Panc1 (cell line): ENCODE results near the gene ANKRD61. TPM values are rescaled to one million over a fixed set of nuclear protein-coding genes. Genes with fewer than 3 reads are reported as not detected.

ENCODE experiments used
- ATAC-seq: fragments of 200-7000 bp; cut with Tn5 transposase; 2 replicates; pipeline ENCODE4 v1.9.1; 2020; ENCODE audit warnings: mild to moderate bottlenecking, moderate library complexity
- BruUV-seq: library from RNA; stranded (reverse); fragments of 400-500 nt; replicated peaks from 2 replicates; lab custom pipeline; 2021; lab: Mats Ljungman, UMichigan
- CTCF ChIA-PET: fragments of 300-600 bp; sonication (Branson Sonifier 250); formaldehyde crosslinking; loops from one replicate; lab custom pipeline; 2022; ENCODE audit warnings: antibody characterized with exemption; lab: Charles Lee
- POLR2A ChIA-PET: fragments of 300-600 bp; sonication (Branson Sonifier 250); formaldehyde crosslinking; loops from one replicate; lab custom pipeline; 2022; ENCODE audit warnings: antibody characterized with exemption; lab: Charles Lee
- DNase-seq: peaks from one replicate; pipeline ENCODE4 v3.0.0-alpha.2; 2010; ENCODE audit warnings: low read depth, low spot score
- H3K27ac ChIP-seq: 2 replicates; pipeline ENCODE4 v1.5.1; 2011; ENCODE audit warnings: mild to moderate bottlenecking, low read length, inconsistent platforms
- H3K27me3 ChIP-seq: fragments of 200-500 bp; sonication (Bioruptor generic); 2 replicates; pipeline ENCODE4 v1.6.0; 2014; ENCODE audit warnings: low read length, inconsistent platforms; ENCODE audit not compliant: control insufficient read depth, insufficient read depth
- H3K36me3 ChIP-seq: fragments of 200-500 bp; sonication (Bioruptor generic); 2 replicates; pipeline ENCODE4 v1.5.1; 2014; ENCODE audit warnings: inconsistent platforms, mild to moderate bottlenecking, low read length, moderate library complexity; ENCODE audit not compliant: control insufficient read depth, insufficient read depth
- H3K4me1 ChIP-seq: 2 replicates; pipeline ENCODE4 v1.5.1; 2011; ENCODE audit warnings: inconsistent platforms, mild to moderate bottlenecking, low read length, moderate library complexity; ENCODE audit not compliant: control insufficient read depth, insufficient read depth
- H3K4me3 ChIP-seq, 2 experiments: 2 replicates each; pipeline ENCODE4 v1.5.1; 2011 to 2012; ENCODE audit warnings: low read depth in 2 of 2, low read length in 2 of 2, mild to moderate bottlenecking in 2 of 2, inconsistent platforms in 1 of 2, moderate library complexity in 1 of 2
- H3K9me3 ChIP-seq: fragments of 200-500 bp; sonication (Bioruptor generic); 2 replicates; pipeline ENCODE4 v1.5.1; 2014; ENCODE audit warnings: low read depth, mild to moderate bottlenecking, inconsistent platforms, low read length, moderate library complexity; ENCODE audit not compliant: control insufficient read depth, insufficient read depth
- POLR2AphosphoS5 ChIP-seq: IDR thresholded peaks from 2 replicates; pipeline ENCODE4 v1.6.1; 2012; ENCODE audit warnings: mild to moderate bottlenecking, low read depth, low read length, moderate library complexity
- SIN3A ChIP-seq: IDR thresholded peaks from 2 replicates; pipeline ENCODE4 v1.6.1; 2012; ENCODE audit warnings: low read depth, mild to moderate bottlenecking, low read length, moderate library complexity, borderline replicate concordance; ENCODE audit not compliant: insufficient read depth
- TCF7L2 ChIP-seq: IDR thresholded peaks from 2 replicates; pipeline ENCODE4 v1.6.1; 2011; ENCODE audit warnings: mild to moderate bottlenecking, low read depth, low read length, inconsistent platforms
- in situ Hi-C: cut with HindIII; loops from 2 replicates; pipeline ENCODE4 v1.10.0; 2016; ENCODE audit warnings: low sequenced_read_pairs, low pct_unique_long_range_greater_than_20kb
- intact Hi-C: fragments of 100-400 bp; cut with micrococcal nuclease; formaldehyde crosslinking; loops from one replicate; pipeline ENCODE4 v1.10.0; 2022; ENCODE audit not compliant: unreplicated experiment
- total RNA-seq: library from RNA; stranded (reverse); gene quantifications from one replicate; pipeline ENCODE4 v1.2.1, GENCODE V29; 2021; ENCODE audit not compliant: unreplicated experiment
- TF ChIP-seq, protein P1 (sequence below), 2 experiments: IDR thresholded peaks; 2 replicates each; pipeline ENCODE4 v1.6.1; 2011 to 2012; ENCODE audit warnings: low read depth in 2 of 2, control low read depth in 1 of 2, low read length in 1 of 2, mild to moderate bottlenecking in 1 of 2, moderate library complexity in 1 of 2; ENCODE audit not compliant: insufficient read depth in 1 of 2
- TF ChIP-seq, protein P2 (sequence below): fragments of 450-650 bp; IDR thresholded peaks from 2 replicates; pipeline ENCODE4 v1.5.1; 2017; ENCODE audit warnings: mild to moderate bottlenecking

The ANKRD61 gene
- total RNA-seq, 1 experiment from 2014 or later: 0.18 TPM

DNA sequence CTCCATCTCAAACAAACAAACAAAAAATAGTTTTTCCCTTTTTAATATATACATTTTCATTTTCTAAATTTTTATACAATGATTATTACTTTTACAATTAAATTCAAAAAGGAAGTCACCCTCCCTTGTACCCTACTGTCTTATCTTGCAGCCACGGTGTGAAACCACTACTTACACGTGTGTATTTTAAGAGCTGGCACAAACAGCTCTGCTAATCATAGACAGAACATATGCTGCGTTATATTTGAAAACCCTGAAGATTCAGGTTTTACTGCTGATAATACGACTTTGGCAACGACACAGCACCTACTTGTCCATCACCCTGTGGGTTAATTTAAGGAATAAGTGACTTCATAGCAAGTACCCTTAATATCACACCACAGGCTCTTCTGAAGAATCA, 991 bp downstream of the ANKRD61 start:
- in situ Hi-C loops (no loop called here), intact Hi-C loops (no loop called here)
- ChIA-PET CTCF (no interaction called here), POLR2A (no interaction called here)
- Histone ChIP-seq H3K36me3 (peaks cover 21% of the 10 kb centered on the region), H3K27ac (no peak overlapping the region), H3K9me3 (no peaks in the 10 kb centered on the region), H3K4me1 (no peaks in the 10 kb centered on the region), H3K4me3 (no peak overlapping the region), H3K27me3 (no peaks in the 10 kb centered on the region)
- BruUV-seq: no TSS peak
- ATAC-seq (no peak), DNase-seq (no peak)
- TF ChIP-seq POLR2AphosphoS5: no peak
- no peak for TF ChIP-seq SIN3A
- no peak for TF ChIP-seq TCF7L2
- TF ChIP-seq, protein P1, sequence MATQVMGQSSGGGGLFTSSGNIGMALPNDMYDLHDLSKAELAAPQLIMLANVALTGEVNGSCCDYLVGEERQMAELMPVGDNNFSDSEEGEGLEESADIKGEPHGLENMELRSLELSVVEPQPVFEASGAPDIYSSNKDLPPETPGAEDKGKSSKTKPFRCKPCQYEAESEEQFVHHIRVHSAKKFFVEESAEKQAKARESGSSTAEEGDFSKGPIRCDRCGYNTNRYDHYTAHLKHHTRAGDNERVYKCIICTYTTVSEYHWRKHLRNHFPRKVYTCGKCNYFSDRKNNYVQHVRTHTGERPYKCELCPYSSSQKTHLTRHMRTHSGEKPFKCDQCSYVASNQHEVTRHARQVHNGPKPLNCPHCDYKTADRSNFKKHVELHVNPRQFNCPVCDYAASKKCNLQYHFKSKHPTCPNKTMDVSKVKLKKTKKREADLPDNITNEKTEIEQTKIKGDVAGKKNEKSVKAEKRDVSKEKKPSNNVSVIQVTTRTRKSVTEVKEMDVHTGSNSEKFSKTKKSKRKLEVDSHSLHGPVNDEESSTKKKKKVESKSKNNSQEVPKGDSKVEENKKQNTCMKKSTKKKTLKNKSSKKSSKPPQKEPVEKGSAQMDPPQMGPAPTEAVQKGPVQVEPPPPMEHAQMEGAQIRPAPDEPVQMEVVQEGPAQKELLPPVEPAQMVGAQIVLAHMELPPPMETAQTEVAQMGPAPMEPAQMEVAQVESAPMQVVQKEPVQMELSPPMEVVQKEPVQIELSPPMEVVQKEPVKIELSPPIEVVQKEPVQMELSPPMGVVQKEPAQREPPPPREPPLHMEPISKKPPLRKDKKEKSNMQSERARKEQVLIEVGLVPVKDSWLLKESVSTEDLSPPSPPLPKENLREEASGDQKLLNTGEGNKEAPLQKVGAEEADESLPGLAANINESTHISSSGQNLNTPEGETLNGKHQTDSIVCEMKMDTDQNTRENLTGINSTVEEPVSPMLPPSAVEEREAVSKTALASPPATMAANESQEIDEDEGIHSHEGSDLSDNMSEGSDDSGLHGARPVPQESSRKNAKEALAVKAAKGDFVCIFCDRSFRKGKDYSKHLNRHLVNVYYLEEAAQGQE (IDR thresholded peaks at IDR 0.05; ENCODE audit: insufficient read depth in 1 of 2, low read depth in 2 of 2, low read length in 1 of 2): no peak
- TF ChIP-seq, protein P2, sequence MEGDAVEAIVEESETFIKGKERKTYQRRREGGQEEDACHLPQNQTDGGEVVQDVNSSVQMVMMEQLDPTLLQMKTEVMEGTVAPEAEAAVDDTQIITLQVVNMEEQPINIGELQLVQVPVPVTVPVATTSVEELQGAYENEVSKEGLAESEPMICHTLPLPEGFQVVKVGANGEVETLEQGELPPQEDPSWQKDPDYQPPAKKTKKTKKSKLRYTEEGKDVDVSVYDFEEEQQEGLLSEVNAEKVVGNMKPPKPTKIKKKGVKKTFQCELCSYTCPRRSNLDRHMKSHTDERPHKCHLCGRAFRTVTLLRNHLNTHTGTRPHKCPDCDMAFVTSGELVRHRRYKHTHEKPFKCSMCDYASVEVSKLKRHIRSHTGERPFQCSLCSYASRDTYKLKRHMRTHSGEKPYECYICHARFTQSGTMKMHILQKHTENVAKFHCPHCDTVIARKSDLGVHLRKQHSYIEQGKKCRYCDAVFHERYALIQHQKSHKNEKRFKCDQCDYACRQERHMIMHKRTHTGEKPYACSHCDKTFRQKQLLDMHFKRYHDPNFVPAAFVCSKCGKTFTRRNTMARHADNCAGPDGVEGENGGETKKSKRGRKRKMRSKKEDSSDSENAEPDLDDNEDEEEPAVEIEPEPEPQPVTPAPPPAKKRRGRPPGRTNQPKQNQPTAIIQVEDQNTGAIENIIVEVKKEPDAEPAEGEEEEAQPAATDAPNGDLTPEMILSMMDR: no peak

DNA sequence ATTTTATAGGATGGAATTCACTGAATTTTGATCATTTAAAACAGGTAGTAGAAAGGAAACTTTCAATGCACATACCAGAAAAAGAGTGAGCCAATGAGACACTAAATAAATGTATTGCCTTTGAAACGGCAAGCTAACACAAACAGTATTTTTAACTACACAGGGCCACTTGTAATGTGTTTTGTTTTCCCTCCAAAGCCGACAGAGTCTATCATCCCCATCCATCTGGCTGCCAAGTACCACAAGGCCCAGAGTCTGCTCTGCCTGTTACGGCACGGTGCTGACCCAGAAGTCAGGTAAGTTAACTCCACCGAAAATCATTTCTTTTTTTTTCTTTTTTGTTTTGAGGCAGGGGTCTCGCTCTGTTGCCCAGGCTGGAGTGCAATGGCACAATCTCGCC, 1.5 kb downstream of the ANKRD61 start:
- no TSS peak for BruUV-seq

More for the DNA sequence above, 1.5 kb downstream of the ANKRD61 start:
- no peaks in the 10 kb centered on the region for H3K4me1 ChIP-seq
- no peaks in the 10 kb centered on the region for H3K9me3 ChIP-seq
- no peaks in the 10 kb centered on the region for H3K27me3 ChIP-seq
- intact Hi-C loops (no loop called here), in situ Hi-C loops (no loop called here)
- no peak for DNase-seq
- ChIA-PET POLR2A (interaction anchor here (0.5 kb wide), 1 partner anchor 23 kb away, joined by 3 read pairs; no protein-coding TSS in a partner anchor), CTCF (no interaction called here)
- H3K4me3 ChIP-seq: no peak overlapping the region
- H3K27ac ChIP-seq: no peak overlapping the region
- no peak for ATAC-seq
- peaks cover 19% of the 10 kb centered on the region for H3K36me3 ChIP-seq
- TF ChIP-seq, protein P2: no peak
- TF ChIP-seq POLR2AphosphoS5: no peak
- TF ChIP-seq, protein P1 (IDR thresholded peaks at IDR 0.05; ENCODE audit: insufficient read depth in 1 of 2, low read depth in 2 of 2, low read length in 1 of 2): no peak
- no peak for TF ChIP-seq TCF7L2
